ENCODE data around the gene SH3BP4. TPM values are rescaled to one million over a fixed set of nuclear protein-coding genes. Genes with fewer than 3 reads are reported as not detected.

The SH3BP4 gene
- total RNA-seq, 1 donor = 121 TPM

- peak; percentile 83 for DNase-seq (ENCODE audit: insufficient read length, low spot score, missing footprints)
- H3K79me2 ChIP-seq (ENCODE audit: insufficient read depth, low read length) = peaks cover 40% of the 10 kb centered on the region
- peak overlapping the region; percentile 86 for H3K4me2 ChIP-seq (ENCODE audit: insufficient read depth, low read length)
- H3K4me3 ChIP-seq (ENCODE audit: insufficient read depth, low read length) = peak overlapping the region; percentile 78
- H3K27me3 ChIP-seq (ENCODE audit: insufficient read depth, low read length) = no peaks in the 10 kb centered on the region
- no peak for TF ChIP-seq CTCF (IDR thresholded peaks at IDR 0.05; ENCODE audit: extremely low read depth, low read depth, low read length)
- peak overlapping the region; percentile 26 for H2AFZ ChIP-seq (ENCODE audit: low read length)
- H4K20me1 ChIP-seq (ENCODE audit: insufficient read depth, low read length) = peaks cover 30% of the 10 kb centered on the region
- H3K9me3 ChIP-seq (ENCODE audit: low read depth, low read length) = no peaks in the 10 kb centered on the region
- peaks cover 11% of the 10 kb centered on the region for H3K36me3 ChIP-seq (ENCODE audit: insufficient read depth, low read length)
- H3K27ac ChIP-seq (ENCODE audit: low read depth, low read length) = peak overlapping the region; percentile 96
- H3K4me1 ChIP-seq (ENCODE audit: insufficient read depth, low read length) = peaks cover 46% of the 10 kb centered on the region
Observed at GRCh38 chr2:234950730-234951663, 820 bp upstream of the SH3BP4 start.

DNA sequence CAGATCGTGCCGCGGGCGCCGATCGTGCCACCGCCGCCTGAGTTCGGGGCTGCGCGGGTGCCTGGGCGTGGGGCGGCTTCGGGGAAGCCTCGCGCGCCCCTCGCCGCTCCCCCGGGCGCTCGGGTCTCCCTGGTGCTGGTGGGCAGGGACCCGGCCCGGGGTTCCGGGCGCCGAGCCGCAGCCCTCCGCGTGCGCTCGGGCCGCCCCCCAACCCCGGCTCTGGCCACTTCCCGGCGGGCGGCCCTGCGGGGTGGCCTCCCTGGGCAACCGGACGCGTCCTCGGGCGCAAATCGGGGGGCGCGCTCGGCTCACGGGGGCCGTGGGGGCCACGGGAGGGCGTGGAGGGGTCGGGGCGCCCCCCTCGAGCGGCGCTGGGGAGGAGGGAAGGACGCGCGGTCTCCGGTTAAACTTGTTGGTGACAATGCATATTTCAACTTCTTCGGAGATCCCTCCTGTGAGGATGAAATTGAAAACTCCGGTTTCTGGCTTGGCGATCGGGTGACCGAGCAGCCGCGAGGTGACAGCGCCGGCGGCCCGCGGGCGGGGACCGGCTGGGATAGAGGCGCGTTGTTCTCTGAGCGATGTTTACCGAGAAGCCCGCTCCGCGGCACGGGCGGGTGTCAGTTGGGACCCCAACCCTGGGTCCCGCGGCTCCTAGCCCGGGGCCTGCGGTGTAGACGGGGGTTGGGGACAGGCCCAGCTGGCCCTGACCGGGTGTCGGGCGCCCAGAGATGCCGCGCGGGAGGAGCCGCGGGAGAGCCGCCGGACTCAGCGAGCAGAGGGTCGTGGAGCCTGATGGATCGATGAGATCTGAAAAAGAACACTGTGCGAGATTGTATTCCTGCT is 676 bp downstream of the SH3BP4 start:
- peak; percentile 80 for DNase-seq (ENCODE audit: insufficient read length, low spot score, missing footprints)
- peaks cover 61% of the 10 kb centered on the region for H3K4me1 ChIP-seq (ENCODE audit: insufficient read depth, low read length)
- peaks cover 14% of the 10 kb centered on the region for H3K36me3 ChIP-seq (ENCODE audit: insufficient read depth, low read length)
- peak overlapping the region; percentile 95 for H3K4me2 ChIP-seq (ENCODE audit: insufficient read depth, low read length)
- H3K4me3 ChIP-seq (ENCODE audit: insufficient read depth, low read length) = peak overlapping the region; percentile 87
- TF ChIP-seq CTCF (IDR thresholded peaks at IDR 0.05; ENCODE audit: extremely low read depth, low read depth, low read length) = no peak
- no peak overlapping the region for H2AFZ ChIP-seq (ENCODE audit: low read length)
- H3K9me3 ChIP-seq (ENCODE audit: low read depth, low read length) = no peaks in the 10 kb centered on the region
- no peaks in the 10 kb centered on the region for H3K27me3 ChIP-seq (ENCODE audit: insufficient read depth, low read length)
- peaks cover 55% of the 10 kb centered on the region for H3K79me2 ChIP-seq (ENCODE audit: insufficient read depth, low read length)
- peak overlapping the region; percentile 91 for H3K27ac ChIP-seq (ENCODE audit: low read depth, low read length)
- peaks cover 45% of the 10 kb centered on the region for H4K20me1 ChIP-seq (ENCODE audit: insufficient read depth, low read length)

DNA sequence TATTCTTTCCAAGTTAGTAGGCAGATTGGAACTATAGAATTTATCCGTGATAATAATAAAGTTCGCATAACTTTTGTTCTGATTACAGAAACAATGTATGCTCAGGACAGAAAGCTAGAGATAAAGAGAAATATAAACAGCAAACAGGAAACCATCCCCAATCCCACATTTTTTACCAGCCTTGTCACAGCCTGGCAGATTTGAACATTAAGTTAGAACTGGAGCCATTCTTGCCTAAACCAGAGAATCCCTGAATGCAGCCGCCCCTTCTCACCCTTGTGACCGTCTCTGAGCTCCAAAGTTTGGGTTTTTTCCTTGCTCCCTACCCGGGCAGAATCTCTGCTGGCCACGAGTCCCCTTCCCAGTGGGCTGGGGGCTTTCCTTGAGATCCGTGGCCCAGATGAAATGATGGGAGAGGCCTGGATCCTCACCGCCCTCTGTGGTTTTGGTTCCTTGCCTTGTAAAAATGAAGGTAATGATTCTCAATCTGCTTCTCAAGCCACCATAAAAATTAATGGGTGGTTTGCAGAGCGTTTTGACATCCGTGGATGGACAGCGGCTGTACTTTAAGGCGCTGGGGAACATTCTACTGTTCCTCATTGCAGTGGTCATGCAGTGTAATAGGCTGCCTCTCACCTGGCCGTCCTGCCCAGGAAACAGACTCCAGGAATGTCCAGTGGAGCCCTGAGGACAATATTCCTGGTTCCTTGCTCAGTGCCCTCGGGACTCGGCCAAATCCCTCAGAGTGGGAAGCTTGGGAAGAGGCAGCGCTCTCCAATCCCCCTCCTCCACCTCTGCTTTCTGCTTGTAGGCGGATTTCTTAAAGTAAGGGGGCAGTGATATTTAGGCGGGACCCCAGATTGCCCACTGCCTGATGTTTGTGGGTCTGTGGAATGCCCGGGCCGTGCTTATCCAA is 1.6 kb downstream of the SH3BP4 start:
- peak overlapping the region; percentile 95 for H3K4me2 ChIP-seq (ENCODE audit: insufficient read depth, low read length)
- H3K9me3 ChIP-seq (ENCODE audit: low read depth, low read length) = no peaks in the 10 kb centered on the region
- DNase-seq (ENCODE audit: insufficient read length, low spot score, missing footprints) = peak; percentile 83
- H3K4me3 ChIP-seq (ENCODE audit: insufficient read depth, low read length) = peak overlapping the region; percentile 87
- no peak overlapping the region for H2AFZ ChIP-seq (ENCODE audit: low read length)
- H3K27ac ChIP-seq (ENCODE audit: low read depth, low read length) = peak overlapping the region; percentile 91
- H3K4me1 ChIP-seq (ENCODE audit: insufficient read depth, low read length) = peaks cover 68% of the 10 kb centered on the region
- no peak for TF ChIP-seq CTCF (IDR thresholded peaks at IDR 0.05; ENCODE audit: extremely low read depth, low read depth, low read length)
- H3K36me3 ChIP-seq (ENCODE audit: insufficient read depth, low read length) = peaks cover 14% of the 10 kb centered on the region
- H3K27me3 ChIP-seq (ENCODE audit: insufficient read depth, low read length) = no peaks in the 10 kb centered on the region
- peaks cover 64% of the 10 kb centered on the region for H3K79me2 ChIP-seq (ENCODE audit: insufficient read depth, low read length)
- H4K20me1 ChIP-seq (ENCODE audit: insufficient read depth, low read length) = peaks cover 53% of the 10 kb centered on the region

Data from osteoblast (primary cell).